GM19467 (cell line): ENCODE data around the gene PPP1R13B.

Source experiments
- ATAC-seq: cut with Tn5 transposase; IDR thresholded peaks from one replicate; pipeline ENCODE4 v1.9.1; 2021; ENCODE audit warnings: mild to moderate bottlenecking, moderate library complexity; ENCODE audit not compliant: unreplicated experiment

PPP1R13B gene

GRCh38 chr14:103688906-103689902 is 158.2 kb downstream of the PPP1R13B start:
- ATAC-seq = no peak

- no peak for ATAC-seq
Measured at GRCh38 chr14:103688441-103688840, 158.9 kb downstream of the PPP1R13B start.

- ATAC-seq = no peak
Measured at GRCh38 chr14:103687712-103688111, 159.7 kb downstream of the PPP1R13B start.

- ATAC-seq = no peak
Measured at GRCh38 chr14:103686831-103687485, 160.4 kb downstream of the PPP1R13B start.

- no peak for ATAC-seq
Measured at GRCh38 chr14:103685276-103686211, 161.8 kb downstream of the PPP1R13B start.

GRCh38 chr14:103684871-103685270 is 162.5 kb downstream of the PPP1R13B start:
- no peak for ATAC-seq

GRCh38 chr14:103684471-103684870 is 162.9 kb downstream of the PPP1R13B start:
- no peak for ATAC-seq
